ENCODE measurements around the gene MBD6. TPM values are rescaled to one million over a fixed set of nuclear protein-coding genes. Genes with fewer than 3 reads are reported as not detected.

The MBD6 gene
- total and polyA plus RNA-seq, 2 of the 4 experiments (the other 2 are of a cell fraction) = 0.90 to 9.3 TPM

DNA sequence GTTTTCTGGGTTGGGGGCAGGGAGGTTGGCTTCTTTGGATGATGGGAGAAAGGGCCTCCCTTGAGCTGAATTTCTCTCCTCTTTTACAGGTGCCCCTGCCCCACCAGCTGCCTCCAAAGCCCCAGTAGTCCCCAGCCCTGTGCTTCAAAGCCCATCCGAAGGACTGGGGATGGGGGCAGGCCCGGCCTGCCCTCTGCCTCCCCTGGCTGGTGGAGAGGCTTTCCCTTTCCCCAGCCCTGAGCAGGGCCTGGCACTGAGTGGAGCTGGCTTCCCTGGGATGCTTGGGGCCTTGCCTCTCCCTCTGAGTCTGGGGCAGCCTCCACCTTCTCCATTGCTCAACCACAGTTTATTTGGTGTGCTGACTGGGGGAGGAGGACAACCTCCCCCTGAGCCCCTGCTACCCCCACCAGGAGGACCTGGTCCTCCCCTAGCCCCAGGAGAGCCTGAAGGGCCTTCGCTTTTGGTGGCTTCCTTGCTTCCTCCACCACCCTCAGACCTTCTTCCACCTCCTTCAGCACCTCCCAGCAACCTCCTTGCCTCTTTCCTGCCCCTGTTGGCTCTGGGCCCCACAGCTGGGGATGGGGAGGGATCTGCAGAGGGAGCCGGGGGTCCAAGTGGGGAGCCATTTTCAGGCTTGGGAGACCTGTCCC, 4.0 kb downstream of the MBD6 start:
- Histone ChIP-seq H3K18ac (ENCODE audit: low read depth, low read length) (no peak overlapping the region), H3K27me3 (ENCODE audit: control insufficient read depth, insufficient read depth, low read length) (no peaks in the 10 kb centered on the region), H3K9me1 (ENCODE audit: insufficient read depth, low read length) (peaks cover 14% of the 10 kb centered on the region), H3K4me3 (ENCODE audit: insufficient read depth, low read depth, low read length) (no peak overlapping the region), H3K27ac (ENCODE audit: insufficient read depth, low read length) (no peak overlapping the region), H2BK20ac (ENCODE audit: low read depth, low read length) (no peak overlapping the region), H3K4ac (ENCODE audit: low read depth, low read length) (no peak overlapping the region), H4K20me1 (ENCODE audit: insufficient read depth, low read length) (peaks cover 26% of the 10 kb centered on the region), H2AK9ac (replicated peaks; ENCODE audit: low read depth, low read length, poor library complexity) (peak overlapping the region; percentile 31), H2AFZ (replicated peaks; ENCODE audit: low read length, poor library complexity) (no peak overlapping the region), H3K23ac (ENCODE audit: low read depth, low read length) (no peak overlapping the region), H4K5ac (ENCODE audit: low read depth, low read length) (no peak overlapping the region), H3K9me3 (ENCODE audit: control insufficient read depth, insufficient read depth, low read length) (no peaks in the 10 kb centered on the region), H3K4me1 (ENCODE audit: control insufficient read depth, insufficient read depth, low read length) (peaks cover 16% of the 10 kb centered on the region), H2BK120ac (ENCODE audit: low read depth, low read length) (no peak overlapping the region), H3K4me2 (ENCODE audit: low read depth, low read length) (no peak overlapping the region), H3K14ac (replicated peaks; ENCODE audit: low read depth, low read length) (no peak overlapping the region), H3K36me3 (ENCODE audit: control insufficient read depth, insufficient read depth, low read length) (peaks cover 62% of the 10 kb centered on the region), H2BK5ac (ENCODE audit: low read depth, low read length, poor library complexity, severe bottlenecking) (no peak overlapping the region), H3K9ac (ENCODE audit: low read depth, low read length) (no peak overlapping the region), H3K56ac (ENCODE audit: extremely low read depth, insufficient read depth, low read length) (no peak overlapping the region), H3K79me1 (ENCODE audit: low read depth in 1 of 2, low read length in 2 of 2) (peaks cover 17 to 59% of the 10 kb centered on the region in 2 experiments), H2AK5ac (ENCODE audit: low read depth, low read length) (no peak overlapping the region), H4K91ac (ENCODE audit: insufficient read depth, low read depth, low read length) (no peak overlapping the region), H4K8ac (ENCODE audit: low read depth in 2 of 2, low read length in 2 of 2) (no peak overlapping the region), H2BK15ac (ENCODE audit: low read depth, low read length) (no peak overlapping the region)
- BruUV-seq (replicated peaks) = TSS peak; percentile 27
- dilution Hi-C loops (cut with HindIII; ENCODE audit: low sequenced_read_pairs, unreplicated experiment) = no loop called here
- intact Hi-C loops (cut with micrococcal nuclease) = no loop called here
- no CpG with 5 or more reads among the region's 4 CpGs for WGBS, 2 experiments (ENCODE audit: extremely low coverage in 2 of 2, insufficient read length in 1 of 2)
- DNase-seq = no peak
- TF ChIP-seq MXI1 (IDR thresholded peaks at IDR 0.05; ENCODE audit: borderline replicate concordance, low read depth, low read length) (no peak), FOS (IDR thresholded peaks at IDR 0.05; ENCODE audit: low read depth, low read length) (no peak), POLR2A (IDR thresholded peaks at IDR 0.05; ENCODE audit: low read depth, low read length) (no peak), RAD21 (IDR thresholded peaks at IDR 0.05; ENCODE audit: low read length) (no peak), MAZ (IDR thresholded peaks at IDR 0.05; ENCODE audit: borderline replicate concordance, low read depth, low read length) (no peak), RCOR1 (IDR thresholded peaks at IDR 0.05; ENCODE audit: insufficient replicate concordance, low read length) (no peak), CEBPB (IDR thresholded peaks at IDR 0.05; ENCODE audit: low read depth, low read length) (no peak), CHD1 (IDR thresholded peaks at IDR 0.05; ENCODE audit: low read depth, low read length) (no peak), SMC3 (IDR thresholded peaks at IDR 0.05; ENCODE audit: low read depth, low read length) (no peak), RFX5 (IDR thresholded peaks at IDR 0.05; ENCODE audit: low read depth, low read length) (no peak), MAFK (IDR thresholded peaks at IDR 0.05; ENCODE audit: low read depth, low read length) (no peak), NFE2L2 (IDR thresholded peaks at IDR 0.05; ENCODE audit: low read depth, low read length) (no peak), BHLHE40 (IDR thresholded peaks at IDR 0.05; ENCODE audit: low read depth, low read length) (no peak)
- TF ChIP-seq, protein P1, sequence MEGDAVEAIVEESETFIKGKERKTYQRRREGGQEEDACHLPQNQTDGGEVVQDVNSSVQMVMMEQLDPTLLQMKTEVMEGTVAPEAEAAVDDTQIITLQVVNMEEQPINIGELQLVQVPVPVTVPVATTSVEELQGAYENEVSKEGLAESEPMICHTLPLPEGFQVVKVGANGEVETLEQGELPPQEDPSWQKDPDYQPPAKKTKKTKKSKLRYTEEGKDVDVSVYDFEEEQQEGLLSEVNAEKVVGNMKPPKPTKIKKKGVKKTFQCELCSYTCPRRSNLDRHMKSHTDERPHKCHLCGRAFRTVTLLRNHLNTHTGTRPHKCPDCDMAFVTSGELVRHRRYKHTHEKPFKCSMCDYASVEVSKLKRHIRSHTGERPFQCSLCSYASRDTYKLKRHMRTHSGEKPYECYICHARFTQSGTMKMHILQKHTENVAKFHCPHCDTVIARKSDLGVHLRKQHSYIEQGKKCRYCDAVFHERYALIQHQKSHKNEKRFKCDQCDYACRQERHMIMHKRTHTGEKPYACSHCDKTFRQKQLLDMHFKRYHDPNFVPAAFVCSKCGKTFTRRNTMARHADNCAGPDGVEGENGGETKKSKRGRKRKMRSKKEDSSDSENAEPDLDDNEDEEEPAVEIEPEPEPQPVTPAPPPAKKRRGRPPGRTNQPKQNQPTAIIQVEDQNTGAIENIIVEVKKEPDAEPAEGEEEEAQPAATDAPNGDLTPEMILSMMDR (conservative IDR thresholded peaks at IDR 0.05; ENCODE audit: low read depth, low read length) = no peak
- TF ChIP-seq, protein P2, sequence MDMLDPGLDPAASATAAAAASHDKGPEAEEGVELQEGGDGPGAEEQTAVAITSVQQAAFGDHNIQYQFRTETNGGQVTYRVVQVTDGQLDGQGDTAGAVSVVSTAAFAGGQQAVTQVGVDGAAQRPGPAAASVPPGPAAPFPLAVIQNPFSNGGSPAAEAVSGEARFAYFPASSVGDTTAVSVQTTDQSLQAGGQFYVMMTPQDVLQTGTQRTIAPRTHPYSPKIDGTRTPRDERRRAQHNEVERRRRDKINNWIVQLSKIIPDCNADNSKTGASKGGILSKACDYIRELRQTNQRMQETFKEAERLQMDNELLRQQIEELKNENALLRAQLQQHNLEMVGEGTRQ (IDR thresholded peaks at IDR 0.05; ENCODE audit: low read depth, low read length) = no peak
- TF ChIP-seq, protein P3, sequence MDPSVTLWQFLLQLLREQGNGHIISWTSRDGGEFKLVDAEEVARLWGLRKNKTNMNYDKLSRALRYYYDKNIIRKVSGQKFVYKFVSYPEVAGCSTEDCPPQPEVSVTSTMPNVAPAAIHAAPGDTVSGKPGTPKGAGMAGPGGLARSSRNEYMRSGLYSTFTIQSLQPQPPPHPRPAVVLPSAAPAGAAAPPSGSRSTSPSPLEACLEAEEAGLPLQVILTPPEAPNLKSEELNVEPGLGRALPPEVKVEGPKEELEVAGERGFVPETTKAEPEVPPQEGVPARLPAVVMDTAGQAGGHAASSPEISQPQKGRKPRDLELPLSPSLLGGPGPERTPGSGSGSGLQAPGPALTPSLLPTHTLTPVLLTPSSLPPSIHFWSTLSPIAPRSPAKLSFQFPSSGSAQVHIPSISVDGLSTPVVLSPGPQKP (IDR thresholded peaks at IDR 0.05; ENCODE audit: borderline replicate concordance, low read depth, low read length) = no peak
- POLR2A ChIA-PET (ENCODE audit: unreplicated experiment) = no interaction called here
- ATAC-seq (ENCODE audit: low read depth) = no peak
- CTCF ChIA-PET = no interaction called here
- in situ Hi-C loops (cut with MboI; ENCODE audit: low sequenced_read_pairs) = no loop called here
